Fibroblast of lung (primary cell): Measurements from ENCODE around the gene PABPC1L2B.

Source experiments
- CTCF ChIP-seq, 2 donors: IDR thresholded peaks in 1 of 2; conservative IDR thresholded peaks in 1 of 2; 1 replicate in 1 of 2; 2 replicates in 1 of 2; pipeline ENCODE4 v1.5.1; 2011 to 2012; ENCODE audit warnings: low read length in 2 of 2, control low read depth in 1 of 2, inconsistent platforms in 1 of 2, low read depth in 1 of 2, mild to moderate bottlenecking in 1 of 2
- EZH2 ChIP-seq: IDR thresholded peaks from 2 replicates; pipeline ENCODE4 v1.5.1; 2012; ENCODE audit warnings: low read length, control low read depth, mild to moderate bottlenecking; ENCODE audit errors: missing control alignments

GRCh38 chrX:73021361-73022092 is 18.8 kb downstream of the PABPC1L2B start:
- TF ChIP-seq CTCF (conservative IDR thresholded peaks at IDR 0.05 in 1 of 2, IDR thresholded peaks at IDR 0.05 in 1 of 2; ENCODE audit: low read depth in 1 of 2, low read length in 2 of 2) (no peak), EZH2 (no peak)
